ENCODE measurements around the gene TOMM70. TPM values are rescaled to one million over a fixed set of nuclear protein-coding genes. Genes with fewer than 3 reads are reported as not detected.

Gene TOMM70
- total RNA-seq, 2 experiments from 2014 or later = 38.9 to 46.9 TPM

DNA sequence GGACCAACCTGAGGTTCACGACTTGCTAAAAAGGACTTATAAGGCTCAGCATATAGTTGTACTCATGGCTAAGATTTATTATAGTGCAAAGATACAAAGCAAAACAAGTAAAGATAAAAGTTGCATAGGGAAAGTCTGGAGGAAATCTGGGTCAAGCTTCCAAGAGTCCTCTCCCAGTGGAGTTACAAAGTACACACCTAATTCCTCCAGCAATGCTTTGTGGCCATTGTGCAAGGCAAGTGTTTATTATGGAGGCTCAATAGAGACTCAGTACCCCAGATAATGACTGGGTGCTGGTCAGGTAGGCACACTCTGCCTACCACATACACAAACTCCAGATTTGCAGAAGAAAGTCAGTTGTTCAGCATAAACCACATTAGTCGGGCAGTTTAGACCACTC is 23.4 kb upstream of the TOMM70 start:
- Mint-ChIP-seq H3K36me3 (no peaks in the 10 kb centered on the region), H3K4me3 (no peak overlapping the region), H3K4me1 (no peaks in the 10 kb centered on the region), H3K9me3 (ENCODE audit: low read depth) (no peaks in the 10 kb centered on the region), H3K27ac (no peak overlapping the region), H3K27me3 (peaks cover 6% of the 10 kb centered on the region)
- CTCF ChIA-PET = no interaction called here
- ATAC-seq (no peak), DNase-seq (no peak)

DNA sequence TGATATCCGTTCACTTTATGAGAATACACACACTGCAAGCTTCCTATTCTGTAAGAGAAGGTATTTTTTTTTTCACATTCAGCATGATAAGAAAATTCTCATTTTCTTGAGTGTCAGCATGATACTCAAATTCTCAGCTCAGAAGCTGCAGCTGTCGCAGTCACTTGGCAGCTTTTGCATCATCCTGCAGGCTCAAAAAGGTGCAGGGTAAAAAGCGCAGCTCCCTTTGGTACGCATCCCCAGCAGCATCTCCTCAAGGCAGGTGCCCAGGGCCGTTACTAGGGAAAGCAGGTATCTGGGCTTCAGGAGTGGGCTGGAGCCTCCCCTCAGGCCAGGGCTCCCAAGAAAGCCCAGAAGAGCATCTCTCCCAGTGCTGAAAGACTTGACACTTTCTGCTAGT is 22.7 kb upstream of the TOMM70 start:
- Mint-ChIP-seq H3K36me3 (no peaks in the 10 kb centered on the region), H3K9me3 (ENCODE audit: low read depth) (no peaks in the 10 kb centered on the region), H3K4me3 (no peak overlapping the region), H3K27ac (no peak overlapping the region), H3K27me3 (peaks cover 6% of the 10 kb centered on the region), H3K4me1 (no peaks in the 10 kb centered on the region)
- no peak for ATAC-seq
- DNase-seq = no peak
- CTCF ChIA-PET = no interaction called here

DNA sequence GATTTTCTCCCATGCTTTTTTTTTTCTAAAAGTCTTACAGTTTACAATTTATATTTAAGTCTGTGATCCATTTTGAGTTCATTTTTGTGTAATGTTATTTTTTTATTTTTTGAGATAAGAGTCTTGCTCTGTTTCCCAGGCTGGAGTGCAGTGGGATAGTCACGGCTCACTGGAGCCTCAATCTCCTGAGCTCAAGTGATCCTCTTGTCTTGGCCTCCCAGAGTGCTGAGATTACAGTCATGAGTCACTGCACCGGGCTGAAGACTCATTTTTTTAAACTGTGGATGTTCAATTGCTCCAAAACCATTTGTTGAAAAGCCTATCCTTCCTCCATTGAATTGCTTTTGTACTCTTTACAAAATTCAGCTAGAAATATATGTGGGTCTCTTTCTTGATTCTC is 20.0 kb upstream of the TOMM70 start:
- no peaks in the 10 kb centered on the region for H3K9me3 Mint-ChIP-seq (ENCODE audit: low read depth)
- H3K4me3 Mint-ChIP-seq = no peak overlapping the region
- H3K27ac Mint-ChIP-seq = no peak overlapping the region
- no peaks in the 10 kb centered on the region for H3K4me1 Mint-ChIP-seq
- H3K36me3 Mint-ChIP-seq = no peaks in the 10 kb centered on the region
- CTCF ChIA-PET = no interaction called here
- no peak for DNase-seq
- peaks cover 6% of the 10 kb centered on the region for H3K27me3 Mint-ChIP-seq
- no peak for ATAC-seq

- H3K27me3 Mint-ChIP-seq = no peaks in the 10 kb centered on the region
- no peaks in the 10 kb centered on the region for H3K9me3 Mint-ChIP-seq (ENCODE audit: low read depth)
- CTCF ChIA-PET = no interaction called here
- H3K4me1 Mint-ChIP-seq = no peaks in the 10 kb centered on the region
- ATAC-seq (no peak), DNase-seq (no peak)
- H3K36me3 Mint-ChIP-seq = no peaks in the 10 kb centered on the region
- no peak overlapping the region for H3K4me3 Mint-ChIP-seq
- no peak overlapping the region for H3K27ac Mint-ChIP-seq
Observed at GRCh38 chr3:100419406-100419805, 18.5 kb upstream of the TOMM70 start.

- Mint-ChIP-seq H3K9me3 (ENCODE audit: low read depth) (no peaks in the 10 kb centered on the region), H3K27ac (no peak overlapping the region), H3K4me1 (peaks cover 10% of the 10 kb centered on the region), H3K36me3 (peaks cover 12% of the 10 kb centered on the region), H3K4me3 (no peak overlapping the region), H3K27me3 (no peaks in the 10 kb centered on the region)
- no peak for DNase-seq
- CTCF ChIA-PET = no interaction called here
- no peak for ATAC-seq
Observed at GRCh38 chr3:100416863-100417262, 16.0 kb upstream of the TOMM70 start.

DNA sequence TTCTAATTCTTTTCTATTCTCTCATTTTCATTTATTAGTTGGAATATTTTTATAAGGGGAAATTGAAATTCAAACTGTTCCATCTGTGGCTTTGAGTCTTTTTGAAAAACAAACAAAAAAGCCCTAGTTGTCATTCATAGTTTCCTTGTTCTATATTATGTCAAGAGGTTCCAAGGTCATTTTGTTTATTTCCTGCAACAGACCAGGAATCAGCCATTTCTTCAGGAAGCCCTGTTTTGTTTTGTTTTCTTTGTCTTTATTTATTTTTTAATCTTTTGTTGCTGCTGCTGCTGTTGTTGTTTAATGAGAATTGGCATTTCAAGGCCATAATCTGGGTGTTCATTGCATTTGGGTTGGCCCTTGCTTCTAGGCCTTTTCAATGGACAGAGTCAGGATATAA is 15.3 kb upstream of the TOMM70 start:
- ATAC-seq (no peak), DNase-seq (no peak)
- Mint-ChIP-seq H3K27ac (no peak overlapping the region), H3K27me3 (no peaks in the 10 kb centered on the region), H3K4me1 (peaks cover 10% of the 10 kb centered on the region), H3K36me3 (peaks cover 15% of the 10 kb centered on the region), H3K9me3 (ENCODE audit: low read depth) (peaks cover 1% of the 10 kb centered on the region), H3K4me3 (no peak overlapping the region)
- CTCF ChIA-PET = no interaction called here

- peaks cover 3% of the 10 kb centered on the region for H3K9me3 Mint-ChIP-seq (ENCODE audit: low read depth)
- no peaks in the 10 kb centered on the region for H3K27me3 Mint-ChIP-seq
- H3K4me3 Mint-ChIP-seq = no peak overlapping the region
- no peak overlapping the region for H3K27ac Mint-ChIP-seq
- ATAC-seq (no peak), DNase-seq (no peak)
- H3K4me1 Mint-ChIP-seq = peaks cover 10% of the 10 kb centered on the region
- CTCF ChIA-PET = no interaction called here
- H3K36me3 Mint-ChIP-seq = peaks cover 26% of the 10 kb centered on the region
Observed at GRCh38 chr3:100413613-100414012, 12.7 kb upstream of the TOMM70 start.

- DNase-seq = no peak
- Mint-ChIP-seq H3K27me3 (no peaks in the 10 kb centered on the region), H3K4me1 (peaks cover 10% of the 10 kb centered on the region), H3K27ac (no peak overlapping the region), H3K4me3 (no peak overlapping the region), H3K9me3 (ENCODE audit: low read depth) (peaks cover 4% of the 10 kb centered on the region), H3K36me3 (peaks cover 30% of the 10 kb centered on the region)
- no peak for ATAC-seq
- CTCF ChIA-PET = no interaction called here
Observed at GRCh38 chr3:100412912-100413590, 12.2 kb upstream of the TOMM70 start.

DNA sequence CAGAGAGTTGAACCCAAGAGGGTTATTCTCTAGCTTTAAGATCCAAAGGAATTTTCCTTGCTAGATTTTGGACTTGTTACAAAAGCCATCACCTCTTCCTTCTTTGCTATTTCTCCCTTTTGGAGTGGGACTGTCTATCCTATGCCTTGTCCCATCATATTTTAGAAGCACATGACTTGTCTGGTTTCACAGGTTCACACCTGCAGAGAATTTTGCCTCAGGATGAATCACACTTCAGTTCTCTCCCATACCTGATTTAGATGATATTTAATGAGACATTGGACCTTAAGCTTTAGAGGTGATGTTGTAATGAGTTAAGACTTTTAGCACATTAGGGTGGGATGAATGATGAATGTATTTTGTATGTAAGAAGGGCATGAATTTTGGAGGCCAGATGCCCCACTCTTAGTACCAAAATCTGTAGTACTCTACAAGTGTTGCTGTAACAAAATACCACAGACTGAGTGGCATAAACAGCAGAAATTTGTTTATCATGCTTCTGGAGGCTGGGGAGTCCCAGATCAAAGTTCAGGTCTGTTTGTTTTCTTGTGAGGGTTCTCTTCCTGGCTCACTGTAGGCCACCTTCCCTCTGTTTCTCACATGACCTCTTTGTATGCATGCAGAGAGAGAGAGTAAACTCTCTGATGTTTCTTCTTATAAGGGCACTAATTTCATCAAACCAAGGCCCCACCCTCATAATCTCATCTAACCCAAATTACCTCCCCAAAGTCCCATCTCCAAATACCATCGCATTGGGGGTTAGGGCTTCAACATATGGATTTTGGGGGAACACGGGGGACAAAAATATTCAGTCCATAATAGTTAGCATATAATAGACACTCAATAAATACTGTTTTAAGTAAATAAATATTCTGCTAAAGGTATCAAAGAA is 10.4 kb upstream of the TOMM70 start:
- Mint-ChIP-seq H3K36me3 (peaks cover 40% of the 10 kb centered on the region), H3K27me3 (no peaks in the 10 kb centered on the region), H3K4me1 (peaks cover 10% of the 10 kb centered on the region), H3K4me3 (no peak overlapping the region), H3K27ac (no peak overlapping the region), H3K9me3 (ENCODE audit: low read depth) (peaks cover 13% of the 10 kb centered on the region)
- no peak for ATAC-seq
- DNase-seq = no peak
- CTCF ChIA-PET = no interaction called here

DNA sequence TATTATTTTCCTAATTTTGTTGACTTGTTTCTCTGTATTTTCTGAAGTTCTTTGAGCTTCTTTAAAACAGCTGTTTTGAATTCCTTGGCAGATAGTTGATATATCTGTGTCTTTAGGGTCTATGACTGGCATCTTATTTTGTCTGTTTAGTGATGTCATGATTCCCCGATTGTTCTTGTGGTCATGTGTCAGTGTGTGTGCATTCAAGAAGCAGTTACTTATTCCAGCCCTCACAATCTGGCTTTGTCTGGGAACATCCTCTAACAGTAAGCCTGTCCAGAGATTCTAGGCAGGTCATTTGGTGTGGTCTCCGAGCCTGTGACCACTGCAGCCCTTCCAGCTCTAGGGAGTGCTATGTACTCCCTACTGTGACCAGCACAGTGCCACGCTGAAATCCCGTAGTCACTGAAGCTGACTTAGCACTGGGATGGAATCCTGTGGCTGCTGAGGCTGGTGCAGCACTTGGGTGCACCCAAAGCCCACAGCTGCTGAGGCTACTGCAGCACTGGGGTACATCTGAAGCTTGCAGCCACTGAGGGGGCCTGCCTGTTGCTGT is 7.2 kb upstream of the TOMM70 start:
- Mint-ChIP-seq H3K27me3 (no peaks in the 10 kb centered on the region), H3K4me1 (peaks cover 24% of the 10 kb centered on the region), H3K36me3 (peaks cover 47% of the 10 kb centered on the region), H3K9me3 (ENCODE audit: low read depth) (peaks cover 16% of the 10 kb centered on the region), H3K27ac (no peak overlapping the region), H3K4me3 (no peak overlapping the region)
- no peak for ATAC-seq
- DNase-seq = no peak
- CTCF ChIA-PET = no interaction called here

- H3K4me1 Mint-ChIP-seq = peaks cover 26% of the 10 kb centered on the region
- CTCF ChIA-PET = no interaction called here
- ATAC-seq (no peak), DNase-seq (no peak)
- no peak overlapping the region for H3K27ac Mint-ChIP-seq
- H3K27me3 Mint-ChIP-seq = no peaks in the 10 kb centered on the region
- H3K9me3 Mint-ChIP-seq (ENCODE audit: low read depth) = peaks cover 16% of the 10 kb centered on the region
- H3K4me3 Mint-ChIP-seq = no peak overlapping the region
- peaks cover 43% of the 10 kb centered on the region for H3K36me3 Mint-ChIP-seq
Observed at GRCh38 chr3:100407164-100407563, 6.3 kb upstream of the TOMM70 start.

GRCh38 chr3:100404250-100404548 is 3.3 kb upstream of the TOMM70 start:
- Mint-ChIP-seq H3K4me1 (peaks cover 38% of the 10 kb centered on the region), H3K27ac (no peak overlapping the region), H3K4me3 (no peak overlapping the region), H3K36me3 (peaks cover 34% of the 10 kb centered on the region), H3K9me3 (ENCODE audit: low read depth) (peaks cover 13% of the 10 kb centered on the region), H3K27me3 (no peaks in the 10 kb centered on the region)
- ATAC-seq (no peak), DNase-seq (no peak)
- CTCF ChIA-PET = interaction anchor here (0.8 kb wide), 1 partner anchor 59 kb away, joined by 3 read pairs; no protein-coding TSS in a partner anchor

GRCh38 chr3:100403362-100404249 is 2.7 kb upstream of the TOMM70 start:
- DNase-seq = no peak
- CTCF ChIA-PET = no interaction called here
- H3K27me3 Mint-ChIP-seq = no peaks in the 10 kb centered on the region
- no peak overlapping the region for H3K27ac Mint-ChIP-seq
- peaks cover 33% of the 10 kb centered on the region for H3K36me3 Mint-ChIP-seq
- no peak for ATAC-seq
- peak overlapping the region; percentile 85 for H3K4me3 Mint-ChIP-seq
- H3K4me1 Mint-ChIP-seq = peaks cover 44% of the 10 kb centered on the region
- peaks cover 13% of the 10 kb centered on the region for H3K9me3 Mint-ChIP-seq (ENCODE audit: low read depth)
